ENCODE data around the gene ASXL1. TPM values are rescaled to one million over a fixed set of nuclear protein-coding genes. Genes with fewer than 3 reads are reported as not detected.

Gene ASXL1
- total and polyA plus RNA-seq, 2 experiments from 2014 or later, result 50.3 to 82.4 TPM

DNA sequence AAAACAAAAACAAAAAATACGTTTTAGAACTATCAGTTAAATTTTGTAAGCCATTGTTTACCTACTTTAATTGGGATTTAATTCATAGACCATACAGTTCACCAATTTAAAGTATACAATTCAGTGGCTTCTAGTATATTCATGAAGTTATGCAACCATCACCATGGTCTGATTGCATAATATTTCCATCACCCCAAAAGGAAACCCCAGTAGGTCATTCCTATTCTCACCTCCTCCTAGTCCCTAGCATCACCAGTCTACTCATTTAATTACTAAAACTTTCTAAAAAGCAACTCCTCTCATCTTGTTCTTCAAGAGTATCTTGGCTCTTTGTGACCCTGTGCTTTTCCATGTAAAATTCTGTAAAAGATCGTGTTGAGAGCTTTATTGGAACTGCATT is 60.2 kb downstream of the ASXL1 start:
- Histone ChIP-seq H3K9me3 (ENCODE audit: low read depth) (no peaks in the 10 kb centered on the region), H3K36me3 (no peaks in the 10 kb centered on the region), H3K27me3 (no peaks in the 10 kb centered on the region), H3K4me3 (no peak overlapping the region), H3K27ac (no peak overlapping the region), H3K4me1 (ENCODE audit: low read depth) (no peaks in the 10 kb centered on the region)
- TF ChIP-seq, protein P1, sequence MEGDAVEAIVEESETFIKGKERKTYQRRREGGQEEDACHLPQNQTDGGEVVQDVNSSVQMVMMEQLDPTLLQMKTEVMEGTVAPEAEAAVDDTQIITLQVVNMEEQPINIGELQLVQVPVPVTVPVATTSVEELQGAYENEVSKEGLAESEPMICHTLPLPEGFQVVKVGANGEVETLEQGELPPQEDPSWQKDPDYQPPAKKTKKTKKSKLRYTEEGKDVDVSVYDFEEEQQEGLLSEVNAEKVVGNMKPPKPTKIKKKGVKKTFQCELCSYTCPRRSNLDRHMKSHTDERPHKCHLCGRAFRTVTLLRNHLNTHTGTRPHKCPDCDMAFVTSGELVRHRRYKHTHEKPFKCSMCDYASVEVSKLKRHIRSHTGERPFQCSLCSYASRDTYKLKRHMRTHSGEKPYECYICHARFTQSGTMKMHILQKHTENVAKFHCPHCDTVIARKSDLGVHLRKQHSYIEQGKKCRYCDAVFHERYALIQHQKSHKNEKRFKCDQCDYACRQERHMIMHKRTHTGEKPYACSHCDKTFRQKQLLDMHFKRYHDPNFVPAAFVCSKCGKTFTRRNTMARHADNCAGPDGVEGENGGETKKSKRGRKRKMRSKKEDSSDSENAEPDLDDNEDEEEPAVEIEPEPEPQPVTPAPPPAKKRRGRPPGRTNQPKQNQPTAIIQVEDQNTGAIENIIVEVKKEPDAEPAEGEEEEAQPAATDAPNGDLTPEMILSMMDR (IDR thresholded peaks at IDR 0.05; ENCODE audit: low read depth, low read length), result no peak
- no peak for DNase-seq (ENCODE audit: low read depth in 1 of 2, low spot score in 1 of 2)

DNA sequence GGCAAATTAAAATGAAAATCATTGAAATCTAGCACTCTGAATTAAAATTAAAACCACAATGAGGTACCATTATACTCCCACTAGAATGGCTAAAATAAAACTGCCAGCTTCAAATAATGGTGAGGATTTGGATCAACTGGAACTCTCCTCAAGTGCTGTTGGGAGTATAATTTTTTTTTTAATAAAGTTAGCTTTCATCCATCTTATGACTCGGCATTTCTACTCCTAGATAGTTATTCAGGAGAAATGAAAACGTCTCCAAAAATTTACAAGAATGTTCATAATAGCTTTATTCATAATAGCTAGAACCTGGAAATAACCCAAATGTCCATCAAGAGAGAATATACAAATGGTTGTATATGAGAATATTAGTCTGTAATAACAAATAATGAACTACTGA is 63.2 kb downstream of the ASXL1 start:
- H3K36me3 ChIP-seq, result no peaks in the 10 kb centered on the region
- TF ChIP-seq, protein P1 (IDR thresholded peaks at IDR 0.05; ENCODE audit: low read depth, low read length), result no peak
- H3K27me3 ChIP-seq, result no peaks in the 10 kb centered on the region
- no peak overlapping the region for H3K4me3 ChIP-seq
- H3K4me1 ChIP-seq (ENCODE audit: low read depth), result no peaks in the 10 kb centered on the region
- H3K9me3 ChIP-seq (ENCODE audit: low read depth), result no peaks in the 10 kb centered on the region
- no peak overlapping the region for H3K27ac ChIP-seq
- no peak for DNase-seq (ENCODE audit: low read depth in 1 of 2, low spot score in 1 of 2)

DNA sequence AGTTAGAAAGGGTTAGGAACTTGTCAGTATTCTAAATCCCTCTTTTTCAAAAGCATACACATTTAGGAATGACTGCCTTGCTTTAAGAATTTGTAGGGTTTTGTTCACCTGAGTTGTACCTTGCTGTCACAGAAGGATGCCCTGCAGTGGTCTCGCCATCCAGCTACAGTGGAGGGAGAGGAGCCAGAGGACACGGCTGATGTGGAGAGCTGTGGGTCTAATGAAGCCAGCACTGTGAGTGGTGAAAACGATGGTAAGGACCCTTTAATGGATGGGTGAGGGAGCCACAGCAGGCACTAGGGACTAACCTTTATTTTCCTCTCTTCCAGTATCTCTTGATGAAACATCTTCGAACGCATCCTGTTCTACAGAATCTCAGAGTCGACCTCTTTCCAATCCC is 69.9 kb downstream of the ASXL1 start:
- Histone ChIP-seq H3K4me1 (ENCODE audit: low read depth) (peaks cover 16% of the 10 kb centered on the region), H3K9me3 (ENCODE audit: low read depth) (no peaks in the 10 kb centered on the region), H3K36me3 (peaks cover 36% of the 10 kb centered on the region), H3K4me3 (no peak overlapping the region), H3K27me3 (no peaks in the 10 kb centered on the region), H3K27ac (peak overlapping the region; percentile 37)
- DNase-seq (ENCODE audit: low read depth in 1 of 2, low spot score in 1 of 2), result no peak
- TF ChIP-seq, protein P1 (IDR thresholded peaks at IDR 0.05; ENCODE audit: low read depth, low read length), result no peak

DNA sequence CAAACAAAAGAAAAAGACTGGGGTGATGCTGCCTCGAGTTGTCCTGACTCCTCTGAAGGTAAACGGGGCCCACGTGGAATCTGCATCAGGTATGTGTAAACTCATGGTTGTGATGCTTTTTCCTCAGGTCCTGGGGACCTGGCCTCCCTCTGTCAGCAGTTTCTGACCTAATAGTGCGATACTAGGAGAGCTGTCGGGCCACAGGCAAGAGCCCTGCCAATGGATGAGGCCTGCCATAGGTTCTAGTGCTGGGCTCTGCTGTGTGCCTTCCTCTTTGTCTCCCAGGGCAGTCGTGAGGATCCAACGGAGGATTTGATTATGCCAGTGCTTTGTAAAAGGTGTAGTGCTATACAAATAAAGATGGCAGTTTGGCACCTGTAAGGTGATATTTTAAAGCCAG is 71.2 kb downstream of the ASXL1 start:
- TF ChIP-seq, protein P1 (IDR thresholded peaks at IDR 0.05; ENCODE audit: low read depth, low read length), result no peak
- DNase-seq (ENCODE audit: low read depth in 1 of 2, low spot score in 1 of 2), result no peak

DNA sequence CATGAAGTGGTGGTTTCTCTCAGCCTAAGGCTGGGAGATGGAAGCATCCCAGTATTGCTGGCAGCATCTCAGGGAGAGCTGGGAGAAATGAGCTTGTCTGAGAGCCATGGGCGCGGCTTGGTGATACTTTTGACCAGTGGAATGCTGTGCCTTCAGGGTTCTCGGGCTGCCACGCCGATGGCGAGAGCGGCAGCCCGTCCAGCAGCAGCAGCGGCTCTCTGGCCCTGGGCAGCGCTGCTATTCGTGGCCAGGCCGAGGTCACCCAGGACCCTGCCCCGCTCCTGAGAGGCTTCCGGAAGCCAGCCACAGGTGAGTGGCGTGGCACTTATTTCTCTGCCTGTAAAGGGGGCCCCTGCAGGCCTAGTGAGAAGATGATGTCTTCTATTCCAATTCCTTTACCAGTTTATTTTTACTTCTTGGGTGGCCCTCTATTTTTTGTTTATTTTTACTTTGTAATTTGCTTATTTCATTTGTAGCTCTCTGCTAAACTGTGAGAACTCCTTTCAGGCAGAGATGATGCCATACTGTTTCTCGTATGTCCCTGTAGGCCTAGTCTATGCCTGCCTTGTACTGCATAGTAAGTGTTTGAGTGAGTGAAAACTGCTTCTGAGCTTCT is 71.7 kb downstream of the ASXL1 start:
- no peaks in the 10 kb centered on the region for H3K9me3 ChIP-seq (ENCODE audit: low read depth)
- peaks cover 45% of the 10 kb centered on the region for H3K36me3 ChIP-seq
- H3K27me3 ChIP-seq, result no peaks in the 10 kb centered on the region
- H3K4me3 ChIP-seq, result no peak overlapping the region
- DNase-seq (ENCODE audit: low read depth in 1 of 2, low spot score in 1 of 2), result no peak
- peaks cover 23% of the 10 kb centered on the region for H3K4me1 ChIP-seq (ENCODE audit: low read depth)
- TF ChIP-seq, protein P1 (IDR thresholded peaks at IDR 0.05; ENCODE audit: low read depth, low read length), result no peak
- H3K27ac ChIP-seq, result peak overlapping the region; percentile 71

More for the DNA sequence above, 71.2 kb downstream of the ASXL1 start:
- Histone ChIP-seq H3K27ac (peak overlapping the region; percentile 71), H3K27me3 (no peaks in the 10 kb centered on the region), H3K36me3 (peaks cover 40% of the 10 kb centered on the region), H3K4me1 (ENCODE audit: low read depth) (peaks cover 23% of the 10 kb centered on the region), H3K9me3 (ENCODE audit: low read depth) (no peaks in the 10 kb centered on the region), H3K4me3 (no peak overlapping the region)
